GM21723 (cell line): ENCODE data around the gene SMAD3.
A peak's percentile ranks its signal among the peaks of the same experiment; 100 is the strongest.

ENCODE experiments used
- ATAC-seq: cut with Tn5 transposase; IDR thresholded peaks from one replicate; pipeline ENCODE4 v1.9.1; 2021; ENCODE audit warnings: mild to moderate bottlenecking, moderate library complexity; ENCODE audit not compliant: unreplicated experiment

The SMAD3 gene

DNA sequence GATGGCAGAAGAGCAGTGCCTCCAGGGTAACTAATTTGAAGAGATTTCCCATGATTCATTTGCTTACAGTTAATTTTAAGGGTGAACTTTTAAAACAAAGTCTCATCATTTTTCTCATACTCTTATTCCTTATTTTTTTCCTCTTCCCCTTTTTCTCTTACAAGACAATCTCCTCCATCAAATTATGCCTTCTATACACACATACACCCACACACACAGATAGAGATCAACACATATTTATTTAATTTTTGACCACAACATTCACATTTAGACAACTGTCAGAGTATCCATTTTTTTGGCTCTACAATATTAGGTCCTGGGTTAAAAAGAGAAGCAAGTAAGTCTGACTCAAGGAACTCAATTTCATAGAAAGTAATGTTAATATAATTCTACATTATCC lies 151.5 kb downstream of the SMAD3 start:
- no peak for ATAC-seq

DNA sequence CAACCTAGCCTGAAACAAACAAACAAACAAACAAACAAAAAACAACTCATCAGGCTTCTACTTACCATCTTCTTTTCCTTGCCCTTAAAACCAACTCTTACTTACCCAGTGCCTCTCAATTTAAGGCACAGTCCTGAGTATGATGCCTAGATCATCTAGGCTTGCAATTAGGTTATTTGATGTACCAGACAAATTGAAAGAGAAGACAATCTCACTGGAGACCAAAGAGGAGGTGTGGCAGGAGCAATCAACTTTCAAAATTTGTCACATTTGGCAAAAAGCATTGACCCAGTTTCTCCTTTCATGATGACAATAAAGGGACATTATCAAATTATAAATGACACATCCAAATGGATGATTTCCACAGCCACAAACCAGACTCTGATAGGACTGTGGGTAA lies 153.0 kb downstream of the SMAD3 start:
- no peak for ATAC-seq

DNA sequence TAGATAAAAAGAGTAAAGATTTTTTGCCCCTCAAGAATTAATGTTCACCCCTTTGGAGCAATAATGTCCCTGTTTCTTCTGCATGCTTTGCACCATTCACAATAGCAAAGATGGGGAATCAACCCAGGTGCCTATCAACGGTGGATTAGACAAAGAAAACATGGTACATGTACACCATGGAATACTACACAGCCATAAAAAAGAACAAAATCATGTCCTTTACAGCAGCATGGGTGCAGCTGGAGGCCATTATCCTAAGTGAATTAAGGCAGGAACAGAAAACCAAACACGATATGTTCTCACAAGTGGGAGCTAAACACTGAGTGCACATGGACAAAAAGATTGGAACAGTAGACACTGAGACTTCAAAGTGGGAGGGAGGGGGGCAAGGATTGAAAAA lies 153.9 kb downstream of the SMAD3 start:
- no peak for ATAC-seq

DNA sequence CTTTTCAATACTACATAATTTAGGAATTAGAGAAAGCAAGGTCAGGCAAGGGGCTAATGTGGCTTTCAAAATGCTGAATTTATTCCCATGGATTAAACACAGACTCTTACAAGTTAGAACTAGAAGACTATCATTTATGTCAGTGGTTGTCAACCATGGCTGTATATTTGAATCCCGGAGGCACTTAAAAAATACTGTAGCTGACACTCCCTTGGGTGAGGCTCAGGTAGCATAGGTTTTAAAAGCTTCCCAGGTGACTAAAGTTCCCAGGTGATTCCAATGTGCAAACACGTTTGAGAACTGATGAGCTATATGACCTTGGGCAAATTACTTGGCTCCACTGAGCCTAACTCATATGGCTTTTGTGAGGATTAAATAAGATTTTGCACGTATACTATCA lies 159.5 kb downstream of the SMAD3 start:
- ATAC-seq, result no peak

DNA sequence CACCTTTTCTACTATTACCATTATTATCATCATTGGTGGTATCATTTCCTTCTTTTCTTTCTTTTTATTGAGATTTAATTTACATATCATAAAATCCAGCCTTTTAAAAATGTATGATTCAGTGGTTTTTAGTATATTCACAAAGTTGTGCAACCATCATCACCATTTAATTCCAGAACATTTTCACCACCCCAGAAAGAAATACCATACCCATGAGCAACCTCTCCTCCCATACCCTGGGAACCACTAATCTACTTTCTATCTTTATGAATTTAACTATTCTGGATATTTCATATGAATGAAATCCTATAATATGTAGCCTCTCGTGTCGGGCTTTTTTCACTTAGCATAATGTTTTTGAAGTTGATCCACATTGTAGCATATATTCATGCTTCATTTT lies 159.9 kb downstream of the SMAD3 start:
- no peak for ATAC-seq

DNA sequence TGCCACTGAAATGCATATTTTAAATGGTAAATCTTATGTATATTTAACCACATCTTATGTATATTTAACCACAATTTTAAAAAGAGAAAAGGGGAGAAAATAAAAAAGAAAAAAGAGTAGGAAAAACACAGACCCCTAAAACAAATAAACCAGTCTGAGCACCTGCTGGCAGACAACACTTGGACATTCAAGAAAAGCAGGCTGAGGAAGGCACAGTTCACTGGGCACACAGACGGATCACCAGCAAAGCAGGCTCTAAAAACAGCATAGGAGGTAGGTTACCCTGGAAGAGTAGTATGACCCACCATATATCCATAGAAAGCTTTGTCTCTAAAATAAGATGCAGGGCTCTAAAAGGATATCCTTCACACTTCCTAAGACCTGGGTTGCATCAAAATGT lies 162.0 kb downstream of the SMAD3 start:
- no peak for ATAC-seq

DNA sequence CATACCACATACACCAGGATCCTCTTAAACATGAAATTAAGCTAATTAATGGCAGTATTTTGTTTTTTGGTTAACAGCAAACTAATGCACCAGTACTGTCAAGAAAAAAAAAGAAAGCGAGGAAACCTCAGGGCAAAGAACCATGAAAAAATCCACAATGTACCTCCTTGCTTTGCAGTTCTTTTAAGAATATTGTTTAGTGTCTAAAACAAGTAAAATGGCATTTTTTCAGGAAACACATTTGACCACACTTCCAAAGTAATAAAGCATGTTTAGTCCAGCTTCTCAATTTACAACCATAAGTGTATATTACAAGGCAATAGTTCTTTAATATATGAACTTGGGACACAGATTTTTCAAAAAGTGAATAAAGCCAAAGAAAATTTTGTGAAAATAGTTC lies 162.4 kb downstream of the SMAD3 start:
- ATAC-seq, result no peak

DNA sequence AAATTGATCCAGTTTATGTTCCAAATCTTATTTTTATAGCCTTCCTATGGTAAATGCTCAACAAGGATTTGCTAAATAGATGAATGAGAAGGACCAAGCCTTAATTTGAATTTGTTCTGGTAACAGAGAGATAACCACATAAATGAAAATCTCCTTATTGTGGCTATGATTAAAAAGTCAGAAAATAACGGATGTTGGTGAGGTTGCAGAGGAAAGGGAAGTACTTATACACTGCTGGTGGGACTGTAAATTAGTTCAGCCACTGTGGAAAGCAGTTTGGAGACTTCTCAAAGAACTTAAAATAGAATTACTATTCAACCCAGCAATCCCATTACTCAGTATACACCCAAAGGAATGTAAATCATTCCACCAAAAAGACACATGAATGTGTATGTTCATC lies 162.9 kb downstream of the SMAD3 start:
- no peak for ATAC-seq

DNA sequence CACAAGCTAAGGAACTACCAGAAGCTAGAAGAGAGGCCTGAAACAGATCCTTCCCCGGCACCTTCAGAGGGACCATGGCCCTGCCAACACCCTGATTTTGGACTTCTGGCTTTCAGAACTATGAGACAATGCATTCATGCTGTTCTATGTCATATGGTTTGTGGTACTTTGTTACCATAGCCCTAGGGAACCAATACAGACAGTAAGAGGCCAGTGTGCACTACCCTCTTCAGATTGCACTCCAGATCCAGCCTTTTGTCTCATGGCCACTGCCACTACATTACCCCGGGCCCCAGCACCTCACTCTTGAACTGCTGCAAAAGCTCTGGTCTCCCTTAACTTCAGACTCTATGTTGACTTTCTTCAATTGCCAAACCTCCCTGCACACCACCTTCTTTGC lies 165.1 kb downstream of the SMAD3 start:
- ATAC-seq, result no peak

DNA sequence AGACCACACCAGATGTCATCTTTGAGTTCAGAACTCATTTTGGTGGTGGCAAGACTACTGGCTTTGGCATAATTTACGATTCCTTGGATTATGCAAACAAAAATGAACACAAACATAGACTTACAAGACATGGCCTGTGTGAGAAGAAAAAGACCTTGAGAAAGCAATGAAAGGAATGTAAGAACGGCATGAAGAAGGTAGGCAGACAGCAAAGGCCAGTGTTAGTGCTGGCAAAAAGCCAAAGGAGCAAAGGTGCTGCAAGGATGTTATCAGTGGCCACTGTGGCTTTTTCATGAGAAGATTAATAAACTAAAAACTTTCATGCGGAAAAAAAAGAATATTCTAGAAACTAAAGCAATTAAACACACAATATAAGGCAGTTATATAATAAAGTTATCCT lies 167.2 kb downstream of the SMAD3 start:
- no peak for ATAC-seq

DNA sequence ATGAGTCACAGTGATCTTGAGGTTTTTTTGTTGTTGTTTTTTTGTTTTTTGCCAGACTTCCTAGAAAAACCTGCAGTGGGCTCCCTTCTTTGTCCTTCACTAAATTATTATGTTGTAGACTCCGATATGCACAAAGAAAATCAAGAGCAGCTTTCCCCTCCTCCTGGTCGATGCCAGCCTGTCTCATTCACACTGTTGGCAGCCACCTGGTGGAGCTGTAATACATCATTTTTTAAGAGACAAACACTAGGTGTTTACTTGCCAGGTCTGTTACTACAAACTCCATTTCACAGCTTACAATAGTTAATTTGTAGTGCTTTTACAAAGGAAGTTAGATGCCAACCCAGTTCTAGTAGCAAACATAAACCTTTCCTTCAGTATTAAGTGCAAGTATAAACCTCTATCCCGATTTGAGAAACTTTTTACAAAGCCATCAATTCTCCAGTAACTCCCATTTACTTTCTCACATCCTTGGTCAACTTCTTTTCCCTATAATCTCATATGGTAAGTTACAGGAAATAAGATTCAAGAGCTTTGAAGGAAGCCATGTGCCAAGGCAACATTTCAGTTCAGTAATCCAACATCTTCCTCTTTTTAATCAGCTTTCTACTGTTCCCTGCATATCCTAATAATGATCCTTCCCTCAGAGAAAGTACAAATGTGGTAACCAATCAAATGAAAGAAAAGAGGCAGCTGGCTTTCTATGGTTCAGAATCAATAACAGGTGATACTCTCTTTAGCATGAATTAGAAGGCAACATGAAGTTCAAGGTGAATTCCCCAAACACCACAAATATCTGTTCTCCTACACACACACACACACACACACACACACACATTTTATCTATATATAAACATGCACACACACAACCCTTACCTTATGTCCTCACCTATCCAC lies 175.1 kb downstream of the SMAD3 start:
- peak; percentile 15 for ATAC-seq

DNA sequence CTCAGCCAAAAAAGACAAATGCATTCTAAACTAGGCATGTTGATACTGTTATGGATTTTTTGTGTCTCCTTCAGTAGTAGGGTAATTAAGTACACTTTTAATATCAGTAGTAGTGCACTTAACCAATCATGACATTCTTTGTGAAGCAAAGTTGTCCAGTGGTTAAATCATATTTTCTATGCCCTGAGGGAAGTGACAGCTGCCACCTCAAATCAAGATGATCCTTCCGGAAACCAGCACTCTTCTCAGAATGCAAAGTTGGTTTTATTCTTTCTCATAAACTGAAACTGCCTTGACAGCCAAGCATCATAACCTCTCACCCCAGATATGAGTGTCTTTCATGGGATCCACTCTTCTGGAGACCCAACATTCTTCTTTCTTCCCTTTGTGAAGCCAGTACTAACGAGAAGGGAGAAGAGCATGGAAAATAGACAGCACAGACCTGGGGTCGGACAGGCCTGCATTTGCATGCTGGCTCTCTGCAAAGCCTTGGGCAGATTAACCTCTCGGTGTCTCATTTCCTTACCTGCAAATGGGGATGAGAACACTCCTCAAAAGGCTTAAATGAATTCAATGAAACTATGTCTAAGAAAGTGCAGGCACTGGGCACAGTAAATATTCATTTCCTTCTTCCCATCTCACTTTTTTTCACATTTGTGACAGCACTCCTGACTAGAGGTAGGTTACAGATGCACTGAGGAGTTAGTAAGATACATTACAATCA lies 175.9 kb downstream of the SMAD3 start:
- peak; percentile 67 for ATAC-seq

DNA sequence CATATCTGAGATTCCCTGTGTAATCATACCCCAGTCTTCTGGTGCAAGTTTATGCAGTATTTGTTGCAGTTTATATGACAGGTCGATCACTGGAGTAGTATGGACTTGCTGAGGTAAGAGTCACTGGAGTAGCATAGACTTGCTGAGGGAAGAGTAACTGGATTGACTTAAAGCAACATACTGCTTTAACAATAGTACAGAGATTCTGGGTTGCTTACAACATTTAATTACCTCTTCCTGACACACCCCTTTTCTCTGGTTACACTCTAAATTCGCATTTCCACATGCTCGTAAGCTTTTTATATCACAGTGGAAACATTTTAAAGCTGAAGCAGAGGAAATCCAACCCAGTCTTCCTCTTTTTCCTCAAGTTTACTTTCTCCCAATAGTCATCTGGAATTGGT lies 177.3 kb downstream of the SMAD3 start:
- ATAC-seq, result no peak
